Measurements from ENCODE around the gene DUSP6.
"Not testable (repeated sequence)": the region's sequence is repeated elsewhere in the genome, so short reads cannot be mapped to it uniquely, and the experiment has no call there.

The DUSP6 gene

DNA sequence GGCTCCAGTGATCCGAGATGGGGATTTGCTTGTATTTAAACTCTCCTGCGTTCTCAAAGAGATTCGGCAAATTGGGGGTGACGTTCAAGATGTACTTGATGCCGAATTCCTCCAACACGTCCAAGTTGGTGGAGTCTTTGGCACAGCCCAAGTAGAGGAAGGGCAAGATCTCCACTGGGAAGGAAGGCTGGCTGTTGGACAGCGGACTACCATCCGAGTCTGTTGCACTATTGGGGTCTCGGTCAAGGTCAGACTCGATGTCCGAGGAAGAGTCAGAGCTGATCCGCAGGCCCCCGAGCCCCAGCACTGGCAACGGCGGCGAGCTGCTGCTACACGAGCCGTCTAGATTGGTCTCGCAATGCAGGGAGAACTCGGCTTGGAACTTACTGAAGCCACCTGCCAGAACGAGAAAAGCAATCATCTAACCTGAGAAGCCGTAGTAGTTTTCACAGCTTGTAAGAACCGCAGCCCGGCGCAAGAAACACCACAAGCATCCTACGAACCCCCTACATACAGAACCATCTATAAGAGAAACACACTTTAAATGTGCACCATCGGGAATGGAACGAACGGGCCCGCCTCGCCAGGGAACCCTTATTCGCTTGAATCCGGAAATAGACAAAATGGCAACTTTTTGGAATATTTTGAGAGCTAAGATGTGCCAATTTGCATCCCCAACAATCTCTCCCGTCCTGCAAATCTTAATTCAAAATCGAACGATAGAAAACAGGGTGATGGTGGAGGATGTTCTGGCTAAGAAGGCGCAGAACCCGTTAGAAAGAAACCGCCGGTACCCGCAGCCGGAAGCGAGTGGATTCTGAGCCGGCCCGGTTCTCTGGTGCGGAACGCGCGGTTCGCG, 1.4 kb downstream of the DUSP6 start:
- peak in 1 of 2 experiments; percentile 10 for DNase-seq

DNA sequence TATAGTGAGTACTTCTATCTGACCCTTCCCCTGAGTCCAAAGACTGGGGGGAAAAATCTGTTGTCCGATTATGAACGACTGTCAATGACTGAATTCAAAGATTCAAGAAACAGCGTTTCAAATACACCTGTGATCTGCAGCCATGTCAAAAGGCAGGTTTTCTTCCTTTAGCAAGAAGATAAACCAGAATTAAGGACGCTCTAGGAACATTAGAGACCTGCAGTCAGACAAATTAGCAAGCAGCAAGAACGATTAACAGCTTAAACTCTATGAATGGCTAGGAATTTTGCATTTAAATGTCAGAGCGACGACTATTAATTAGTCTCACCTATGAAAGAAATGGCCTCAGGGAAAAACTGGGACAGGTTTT, 2.1 kb downstream of the DUSP6 start:
- no peak for DNase-seq

DNA sequence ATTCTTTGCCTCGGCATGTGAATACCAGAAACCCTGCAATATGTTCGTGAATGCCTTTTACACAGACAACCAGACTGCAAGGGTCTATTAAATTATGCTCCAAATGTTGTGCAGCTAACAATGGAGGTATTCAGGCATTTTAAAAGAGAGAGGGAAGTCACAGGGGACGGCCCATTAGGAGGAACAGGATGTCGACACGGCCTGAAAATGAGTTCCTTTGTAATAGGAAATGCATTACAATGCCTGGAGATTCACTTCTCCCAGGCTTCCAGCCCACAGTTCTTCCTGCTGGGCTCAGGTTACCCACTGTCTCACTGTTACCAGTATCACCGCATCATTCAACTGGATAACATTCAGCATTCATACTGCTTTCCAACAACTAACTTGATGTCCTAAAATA, 2.5 kb downstream of the DUSP6 start:
- no peak for DNase-seq

DNA sequence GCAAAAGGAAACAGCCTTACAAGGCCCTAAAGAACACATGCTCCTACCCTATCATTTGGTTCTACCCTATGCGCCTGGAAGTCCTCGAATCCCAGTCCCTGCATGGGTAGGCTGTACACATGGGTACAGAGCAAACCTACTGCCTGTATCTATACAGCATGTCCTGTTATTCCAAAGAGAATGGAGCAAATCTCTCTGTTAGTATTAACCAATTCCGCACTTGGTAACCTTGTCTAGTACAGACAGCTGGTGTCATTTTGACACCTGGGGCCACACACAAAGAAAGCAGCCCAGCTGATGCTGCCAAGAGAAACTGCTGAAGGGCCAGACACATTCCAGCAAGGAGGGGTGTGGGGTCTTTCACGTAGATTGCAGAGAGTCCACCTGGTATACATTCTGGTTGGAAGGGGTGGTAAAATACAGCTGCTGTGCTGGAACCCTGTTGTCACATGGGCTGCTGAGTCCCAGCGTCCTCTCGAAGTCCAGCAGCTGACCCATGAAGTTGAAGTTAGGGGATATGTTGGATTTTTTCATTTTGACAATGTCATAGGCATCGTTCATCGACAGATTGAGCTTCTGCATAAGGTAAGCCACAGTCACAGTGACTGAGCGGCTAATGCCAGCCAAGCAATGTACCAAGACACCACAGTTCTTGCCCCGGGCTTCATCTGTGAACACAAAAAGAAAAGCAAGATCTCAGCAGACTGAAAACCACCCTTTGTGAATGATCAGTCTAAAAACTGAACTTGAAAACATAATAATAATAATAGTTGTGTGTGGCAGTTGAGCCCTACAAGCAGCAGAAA, 3.2 kb downstream of the DUSP6 start:
- DNase-seq: no peak

DNA sequence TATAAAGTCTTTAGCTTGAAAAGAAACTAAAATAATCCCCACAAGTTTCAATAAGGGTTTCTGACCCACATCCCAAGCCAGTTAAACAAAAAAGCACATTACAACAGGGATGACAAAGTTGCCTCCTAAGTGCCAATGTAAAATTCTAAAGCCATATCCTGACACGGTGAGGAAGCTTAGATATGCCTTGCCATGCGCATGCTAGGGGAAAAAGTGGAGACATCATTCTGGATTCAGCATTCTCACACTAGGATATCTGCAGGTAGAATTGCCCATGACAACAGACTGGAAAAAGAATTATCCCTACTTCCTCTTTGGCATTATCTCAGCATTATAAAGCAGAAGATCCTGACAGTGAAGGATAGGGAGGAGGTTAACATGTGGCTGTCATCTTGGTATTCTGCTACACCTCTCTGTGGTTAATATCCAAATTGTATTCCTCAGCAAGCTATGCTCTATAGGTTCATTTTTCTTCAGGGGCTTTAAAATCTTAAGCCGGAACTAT, 4.9 kb downstream of the DUSP6 start:
- DNase-seq: no peak

DNA sequence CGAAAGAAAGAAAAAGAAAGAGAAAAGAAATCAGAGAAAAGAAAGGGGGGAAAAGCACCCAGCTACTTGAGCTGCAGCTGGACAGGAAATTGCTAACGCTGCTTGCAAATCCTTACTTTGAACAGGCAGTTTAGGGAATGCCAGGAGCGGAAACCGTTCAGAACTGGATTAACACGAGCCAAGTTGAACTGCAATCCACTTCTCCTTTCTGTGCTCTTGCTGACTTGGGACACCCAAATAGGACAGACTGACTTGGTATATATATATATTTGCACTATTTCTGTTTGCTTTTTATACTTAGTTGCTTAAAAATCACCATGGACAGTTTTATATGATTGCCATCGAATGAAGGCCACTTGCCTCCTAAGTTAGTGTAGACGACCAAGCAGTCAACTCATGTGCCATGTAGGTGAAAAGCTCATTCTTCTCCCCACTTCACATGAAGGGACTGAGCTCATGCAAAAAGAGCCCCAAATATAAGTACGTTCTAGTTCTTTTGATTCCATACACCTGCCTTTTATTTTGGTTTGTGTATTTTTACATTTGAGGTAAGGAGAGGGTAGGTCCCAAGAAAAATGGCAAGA, 5.5 kb downstream of the DUSP6 start:
- no peak for DNase-seq

DNA sequence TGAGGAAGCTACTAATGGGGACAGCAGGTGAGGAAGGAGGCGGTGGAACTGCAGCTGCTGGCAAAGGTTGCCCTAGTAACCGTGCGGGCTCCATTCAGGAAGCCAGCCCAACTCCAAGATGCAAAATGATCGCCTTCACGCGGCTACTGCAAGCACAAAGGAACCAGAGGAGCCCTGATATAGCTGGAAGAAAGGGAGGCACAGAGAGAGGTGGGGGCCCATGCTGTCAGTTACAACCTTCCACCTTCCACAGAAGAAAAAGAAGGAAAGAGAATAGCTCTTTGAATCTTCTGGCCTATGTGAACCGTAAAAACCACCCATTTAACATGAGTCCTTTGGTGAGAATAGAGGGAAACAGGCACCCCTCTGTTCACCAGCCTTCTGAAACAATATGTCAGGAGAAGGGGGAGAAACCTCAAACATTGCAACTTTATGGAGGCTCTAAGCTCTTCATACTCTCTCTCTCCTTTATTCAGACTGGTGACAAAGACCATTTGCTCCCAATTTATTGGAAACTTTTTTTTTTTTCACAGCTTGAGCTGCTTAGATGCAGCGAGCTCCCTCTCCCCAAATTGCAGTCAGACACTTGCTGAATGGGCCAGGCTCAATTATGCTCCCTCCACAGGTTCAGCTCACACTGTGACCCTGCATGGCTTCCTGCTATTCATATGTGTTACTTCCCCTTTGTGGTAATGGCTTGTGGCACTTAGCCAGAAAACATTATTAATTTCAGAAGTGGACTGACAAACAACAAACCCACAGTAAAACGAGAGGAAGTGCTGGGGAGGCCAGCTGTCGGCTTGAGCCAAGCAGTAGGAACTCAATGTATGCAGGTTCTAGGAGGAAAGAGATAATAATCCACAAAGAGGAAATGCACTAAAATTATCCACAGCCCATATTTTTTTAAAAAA, 6.2 kb downstream of the DUSP6 start:
- no peak for DNase-seq

DNA sequence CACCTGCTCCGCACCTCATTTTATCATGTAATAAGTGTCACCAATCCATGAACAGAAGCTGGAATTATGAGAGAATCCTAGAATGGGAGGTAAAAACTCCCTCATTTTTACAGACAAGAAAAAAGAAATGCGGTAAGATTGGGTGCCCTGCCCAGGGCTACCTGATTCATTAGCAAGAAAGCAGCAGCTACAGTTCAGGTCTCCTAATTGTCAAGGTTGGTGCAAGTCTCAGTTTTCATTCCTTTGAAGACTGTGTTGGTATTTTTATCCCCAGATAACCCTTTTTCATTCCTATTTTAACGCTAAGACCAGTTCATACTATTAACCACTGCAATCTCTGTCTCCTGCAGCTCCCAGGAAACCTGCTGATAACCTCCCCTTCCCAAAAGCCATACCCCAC, 6.9 kb downstream of the DUSP6 start:
- DNase-seq: no peak

DNA sequence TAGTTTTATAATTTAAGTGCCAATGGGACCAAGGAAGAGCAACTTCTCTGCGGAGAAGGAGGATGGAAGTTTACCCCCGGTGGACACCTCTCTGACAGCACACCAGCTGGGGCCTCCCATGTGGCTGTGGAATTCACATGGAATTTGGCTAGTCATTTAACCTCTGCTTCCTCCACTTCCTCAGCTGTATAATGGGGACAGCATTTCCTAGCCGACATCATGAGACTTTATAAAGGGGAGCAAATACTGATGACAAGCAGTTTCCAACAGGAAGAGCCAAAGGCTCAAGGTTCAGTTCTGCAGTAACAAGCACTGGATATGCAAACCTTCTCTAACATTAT, 7.5 kb downstream of the DUSP6 start:
- no peak for DNase-seq

DNA sequence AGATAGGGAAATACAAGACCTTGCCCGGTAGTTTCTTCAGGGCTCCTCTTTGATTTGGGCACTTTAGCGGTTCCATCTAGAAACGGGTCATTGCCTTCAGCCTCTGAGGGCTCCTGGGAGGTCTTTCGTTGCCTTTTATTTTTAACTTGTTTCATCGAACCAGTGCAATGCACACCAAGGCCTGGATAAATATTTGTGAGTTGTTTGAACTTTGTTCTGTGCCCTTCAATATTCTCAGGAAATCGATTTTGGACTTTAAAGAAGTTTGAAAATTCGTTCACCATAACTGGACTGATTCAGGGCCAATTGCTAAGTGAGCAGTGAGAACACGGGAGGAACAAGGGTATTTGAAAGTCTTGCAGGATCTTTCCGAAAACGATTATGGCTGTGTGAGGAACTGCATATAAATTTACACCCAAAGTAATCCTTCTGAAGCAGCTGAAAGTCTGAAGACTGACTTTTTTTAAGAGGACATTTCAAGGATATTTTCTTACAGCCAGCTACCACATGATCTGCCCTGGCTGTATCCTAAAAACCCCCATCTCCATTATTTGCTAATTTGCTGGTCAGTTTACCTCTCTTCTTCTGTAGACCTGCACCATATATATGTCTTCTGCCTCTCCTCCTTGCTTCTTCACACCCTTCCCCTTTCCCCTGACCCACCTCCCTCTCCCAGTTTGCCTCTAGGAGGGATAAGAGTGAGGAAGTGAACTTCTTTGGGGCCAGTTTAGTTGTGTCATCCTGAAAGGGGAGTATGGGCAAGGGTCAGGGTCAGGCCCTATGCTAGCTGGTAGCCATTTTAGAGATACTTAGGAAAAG, 8.0 kb downstream of the DUSP6 start:
- DNase-seq: no peak

DNA sequence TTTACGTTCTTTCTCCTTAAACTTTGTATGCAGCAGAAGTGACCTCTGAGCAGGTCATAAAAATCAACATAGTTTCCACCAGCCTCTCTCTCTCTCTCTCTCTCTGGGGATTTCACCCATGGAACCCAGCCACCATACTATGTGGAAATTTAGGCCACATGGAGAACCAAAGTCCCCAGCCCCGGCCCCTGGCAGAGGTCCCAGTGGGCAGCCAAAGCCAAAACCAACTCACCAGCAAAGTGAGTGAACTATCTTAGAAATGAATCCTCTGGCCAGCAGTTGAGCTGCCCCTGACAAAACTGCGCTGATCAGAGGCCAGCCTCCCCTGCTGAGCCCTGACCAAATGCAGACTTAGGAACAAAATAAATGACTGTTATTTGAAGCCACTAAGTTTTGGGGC, 9.2 kb downstream of the DUSP6 start:
- DNase-seq: no peak

DNA sequence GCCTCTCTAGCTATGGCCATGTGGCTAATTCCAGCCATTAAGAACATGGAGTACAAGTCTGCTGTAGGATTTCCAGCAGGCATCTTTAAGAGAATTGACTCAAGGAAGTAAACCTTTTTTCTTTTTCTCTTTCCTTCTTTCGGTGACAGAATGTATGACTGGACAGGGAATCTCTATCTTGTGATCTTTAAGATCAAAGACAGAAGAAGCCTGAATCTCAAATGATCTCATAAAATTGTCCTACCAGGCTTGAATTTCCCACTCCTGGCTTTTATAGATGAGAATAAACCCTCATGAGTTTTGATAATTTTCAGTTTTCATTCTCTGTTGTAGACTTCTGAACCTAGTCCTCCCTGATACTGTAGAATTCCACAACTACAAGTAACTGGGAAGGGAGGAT, 11.4 kb downstream of the DUSP6 start:
- no peak for DNase-seq

DNA sequence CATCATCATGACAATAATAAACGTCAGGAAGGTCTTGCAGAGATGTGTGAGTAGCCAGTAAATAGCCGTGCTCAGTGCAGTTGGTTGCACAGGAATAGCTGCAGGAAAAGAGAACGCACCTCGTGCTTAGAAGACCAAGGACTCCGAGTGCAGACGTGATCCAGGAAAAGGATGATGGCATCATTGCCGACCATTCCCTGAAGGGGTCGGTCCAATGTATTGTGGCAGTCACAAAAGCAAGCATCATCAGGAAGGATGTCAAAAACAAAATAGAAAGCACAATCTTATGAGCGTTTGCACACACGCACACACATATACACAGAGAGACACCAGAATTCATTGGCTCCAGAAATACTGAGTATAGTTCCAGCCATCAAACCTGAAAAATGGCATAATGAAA, 12.8 kb downstream of the DUSP6 start:
- DNase-seq: no peak

DNA sequence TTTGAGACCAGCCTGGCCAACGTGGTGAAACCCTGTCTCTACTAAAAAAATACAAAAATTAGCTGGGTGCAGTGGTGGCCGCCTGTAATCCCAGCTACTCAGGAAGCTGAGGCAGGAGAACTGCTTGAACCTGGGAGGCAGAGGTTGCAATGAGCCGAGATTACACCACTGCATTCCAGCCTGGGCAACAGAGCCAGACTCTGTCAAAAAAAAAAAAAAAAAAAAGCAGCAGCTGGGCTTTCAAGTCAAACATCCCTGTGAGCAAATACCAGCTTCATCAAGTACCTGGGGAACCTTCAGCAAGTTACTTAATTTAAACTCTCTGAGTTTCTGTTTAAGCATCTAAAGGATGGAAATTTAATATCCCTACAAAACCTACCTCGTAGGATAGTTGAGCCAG, 15.2 kb downstream of the DUSP6 start:
- DNase-seq: not testable (repeated sequence)

DNA sequence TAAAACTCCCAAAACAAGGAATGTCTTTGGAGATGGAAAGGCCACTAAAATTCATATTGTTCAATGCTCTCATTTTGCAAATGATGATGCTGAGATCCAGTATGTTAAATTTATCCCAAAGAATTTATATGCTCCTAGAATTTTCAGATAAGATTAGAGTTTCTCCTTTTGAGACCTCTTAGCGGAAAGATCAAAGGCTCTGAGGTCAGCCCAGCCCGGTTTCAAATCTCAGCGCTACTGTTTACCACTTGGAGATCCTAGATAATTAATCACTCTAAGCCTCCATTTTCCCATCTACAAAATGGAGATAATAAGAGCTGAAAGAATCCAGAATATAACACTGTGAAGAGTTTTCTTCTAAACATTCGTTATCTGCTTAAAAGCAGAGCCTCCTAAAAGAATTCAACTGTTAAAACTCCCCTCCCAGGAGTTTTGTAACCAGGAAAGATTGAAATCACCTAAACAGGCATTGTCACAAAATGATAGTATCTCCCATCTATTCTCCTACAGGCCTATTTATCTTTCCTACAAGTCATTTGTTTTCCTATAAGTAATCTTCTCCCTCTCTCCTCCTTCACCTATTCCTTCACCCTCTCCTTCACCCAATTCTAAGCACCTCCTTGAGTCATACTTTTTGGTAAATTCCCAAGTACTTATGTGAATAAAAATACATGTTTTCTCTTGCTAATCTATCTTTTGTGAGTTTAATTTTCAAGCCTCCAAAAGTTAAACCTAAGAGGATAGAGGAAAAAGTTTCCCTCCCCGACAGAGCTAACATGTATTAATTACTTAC, 16.7 kb downstream of the DUSP6 start:
- no peak for DNase-seq

DNA sequence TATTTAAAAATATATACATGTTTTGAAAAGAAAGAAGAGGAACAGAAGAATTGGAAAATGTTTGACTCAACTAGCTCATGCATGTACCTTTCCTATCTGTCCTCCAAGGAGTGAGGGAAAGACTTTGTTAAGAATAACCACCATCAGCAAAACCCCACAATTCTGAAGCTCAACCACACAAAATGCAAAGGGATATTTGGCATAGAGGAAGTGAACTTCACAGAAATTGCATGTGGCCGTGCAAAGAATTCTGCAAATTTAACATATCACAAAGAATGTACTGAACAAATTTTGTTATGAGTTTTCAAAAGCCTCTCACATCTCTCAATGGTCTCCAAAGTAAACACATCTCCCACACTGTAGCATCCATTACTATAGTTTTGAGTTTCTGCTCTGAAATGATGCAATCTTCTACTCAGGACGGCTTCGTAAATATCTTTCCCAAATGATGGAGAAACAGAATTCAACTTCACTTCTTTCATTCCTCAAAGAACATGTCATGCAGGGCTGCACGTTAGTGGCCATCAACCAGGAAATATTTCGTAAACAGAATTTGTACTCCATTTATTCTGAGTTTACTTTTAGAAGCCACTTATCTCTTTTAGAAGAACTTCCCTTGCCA, 17.6 kb downstream of the DUSP6 start:
- no peak for DNase-seq

DNA sequence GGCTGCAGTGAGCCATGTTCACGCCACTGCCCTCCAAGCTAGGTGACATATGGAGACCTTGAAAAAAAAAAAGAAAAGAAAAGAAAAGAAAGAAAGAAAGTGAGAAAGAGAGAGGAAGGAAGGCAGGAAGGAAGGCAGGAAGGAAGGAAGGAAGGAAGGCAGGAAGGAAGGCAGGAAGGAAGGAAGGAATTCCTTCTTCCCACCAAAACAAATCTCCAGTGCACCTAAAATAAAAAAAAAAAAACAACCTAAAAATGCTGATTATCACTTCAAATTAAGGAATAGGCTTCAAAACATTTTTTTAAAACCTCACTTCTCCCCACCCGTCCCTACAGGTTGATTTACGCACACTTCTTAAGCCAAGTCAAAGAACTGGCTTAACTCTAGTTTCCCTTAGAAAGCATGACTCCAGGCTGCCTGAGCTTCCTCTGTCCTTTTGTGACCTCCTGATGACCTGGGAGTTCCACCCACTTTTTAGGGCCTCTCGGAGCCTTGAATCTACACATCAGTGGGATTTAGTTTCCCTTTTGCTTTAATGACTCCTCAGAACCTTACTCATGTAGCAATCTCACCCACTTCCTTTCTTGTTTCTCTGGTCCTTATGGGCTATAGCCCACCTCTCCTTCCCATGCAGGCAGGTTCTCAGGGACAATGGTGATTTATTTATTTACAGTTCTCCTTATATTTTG, 18.6 kb downstream of the DUSP6 start:
- DNase-seq: no peak

DNA sequence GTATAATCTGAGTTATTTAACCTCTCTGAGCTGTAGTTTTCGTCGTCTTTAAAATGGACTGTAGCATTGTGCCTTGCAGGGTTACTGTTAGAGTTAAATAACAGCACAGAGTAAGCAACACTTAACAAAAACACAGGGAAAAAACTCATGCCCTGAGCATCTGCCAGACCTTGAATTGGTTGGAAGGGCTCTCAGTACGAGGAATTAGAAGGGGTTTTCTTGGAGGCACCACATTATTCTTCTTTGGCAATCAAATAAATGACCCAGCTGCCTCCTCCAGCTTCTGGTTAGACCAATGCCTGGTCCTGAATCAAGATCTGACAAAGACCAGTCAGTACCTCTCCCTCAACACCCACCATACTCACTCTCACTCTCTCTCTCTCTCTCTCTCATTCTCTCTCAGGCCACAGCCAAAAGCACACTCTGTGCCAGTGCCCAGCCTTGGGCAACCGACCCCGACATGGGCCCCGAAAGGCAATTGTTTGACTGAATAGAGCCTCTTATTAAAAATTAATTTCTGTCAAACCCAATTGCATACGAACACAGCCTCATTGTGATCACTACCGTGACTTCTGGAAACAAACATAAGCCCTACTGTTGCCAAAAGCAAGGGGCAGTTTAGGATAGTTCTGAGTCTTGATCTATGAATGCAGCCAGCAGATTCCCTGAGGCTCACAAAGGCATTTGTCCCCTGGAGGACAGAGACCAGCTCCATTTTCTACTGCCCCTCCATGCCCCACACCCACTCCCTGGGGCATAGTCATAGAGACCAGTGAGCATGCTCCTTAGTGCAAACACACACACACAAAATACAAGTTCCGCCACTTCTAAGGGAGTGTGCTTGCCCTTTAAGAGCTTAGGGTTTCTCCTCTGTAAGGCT, 23.9 kb downstream of the DUSP6 start:
- no peak for DNase-seq
